ENCODE data around the gene KCTD3.

DNA sequence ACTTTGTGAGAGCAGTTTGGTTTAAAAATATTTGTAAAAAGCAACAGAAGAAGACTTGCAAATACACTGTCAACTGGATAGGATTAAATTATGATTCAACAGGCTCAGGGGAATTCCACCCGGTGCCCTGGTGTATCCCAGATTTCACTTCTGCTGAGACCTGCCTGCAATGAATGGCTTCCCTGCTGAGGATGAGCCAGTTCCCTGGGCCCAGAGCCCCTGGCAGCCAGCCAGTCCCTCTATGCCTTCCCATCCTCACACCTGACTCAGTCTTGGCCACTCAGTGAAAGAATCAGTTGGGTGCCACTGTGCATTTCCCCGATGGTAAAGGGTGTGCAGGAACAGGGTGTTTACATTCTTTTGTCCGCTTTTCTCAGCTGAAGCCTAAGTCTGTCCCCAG, 64.4 kb downstream of the KCTD3 start:
- TF ChIP-seq EZH2 (IDR thresholded peaks at IDR 0.05) = no peak
- TF ChIP-seq POLR2AphosphoS5 (IDR thresholded peaks at IDR 0.05; ENCODE audit: borderline replicate concordance, low read depth, low read length) = no peak
- TF ChIP-seq FOXP2 (optimal IDR thresholded peaks at IDR 0.05; ENCODE audit: control extremely low read depth, extremely low read length, insufficient read depth) = no peak

Measured in SK-N-MC (cell line).